ENCODE results near the gene RHBDF2.

DNA sequence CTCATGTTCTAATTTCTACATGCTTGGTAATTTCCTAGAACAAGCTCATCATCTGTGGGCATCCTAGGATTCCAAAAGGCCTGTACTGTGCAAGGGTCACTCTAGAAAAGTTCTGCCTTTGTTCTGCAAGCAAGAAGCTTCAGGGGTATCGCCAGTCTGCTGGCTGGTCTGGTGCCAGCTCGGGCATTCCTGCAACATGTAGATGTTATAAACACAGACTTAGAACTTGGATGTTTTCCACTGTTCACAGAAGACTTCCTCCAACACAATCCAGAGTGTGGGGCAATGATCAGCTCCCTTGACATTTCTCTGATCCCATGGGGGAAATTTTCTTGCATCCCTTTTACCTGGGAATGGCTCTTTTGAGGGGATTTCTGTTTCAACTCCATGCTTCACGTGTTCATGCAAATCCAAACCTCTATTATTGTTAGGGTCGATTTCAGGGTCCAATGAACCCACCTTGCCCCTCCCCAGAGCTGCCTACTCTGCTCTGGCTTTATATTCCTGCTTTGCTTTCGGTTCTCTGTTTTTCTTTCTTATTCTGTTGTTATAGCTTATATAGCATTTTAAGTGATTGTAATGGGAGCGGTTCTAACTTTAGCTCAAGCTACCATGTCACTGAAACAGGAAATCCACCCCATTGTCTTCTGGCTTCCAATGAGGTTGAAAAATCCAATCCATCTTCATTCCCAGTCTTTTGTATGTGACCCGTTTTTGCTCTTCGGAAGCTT is 73.6 kb downstream of the RHBDF2 start:
- TF ChIP-seq, protein P1, sequence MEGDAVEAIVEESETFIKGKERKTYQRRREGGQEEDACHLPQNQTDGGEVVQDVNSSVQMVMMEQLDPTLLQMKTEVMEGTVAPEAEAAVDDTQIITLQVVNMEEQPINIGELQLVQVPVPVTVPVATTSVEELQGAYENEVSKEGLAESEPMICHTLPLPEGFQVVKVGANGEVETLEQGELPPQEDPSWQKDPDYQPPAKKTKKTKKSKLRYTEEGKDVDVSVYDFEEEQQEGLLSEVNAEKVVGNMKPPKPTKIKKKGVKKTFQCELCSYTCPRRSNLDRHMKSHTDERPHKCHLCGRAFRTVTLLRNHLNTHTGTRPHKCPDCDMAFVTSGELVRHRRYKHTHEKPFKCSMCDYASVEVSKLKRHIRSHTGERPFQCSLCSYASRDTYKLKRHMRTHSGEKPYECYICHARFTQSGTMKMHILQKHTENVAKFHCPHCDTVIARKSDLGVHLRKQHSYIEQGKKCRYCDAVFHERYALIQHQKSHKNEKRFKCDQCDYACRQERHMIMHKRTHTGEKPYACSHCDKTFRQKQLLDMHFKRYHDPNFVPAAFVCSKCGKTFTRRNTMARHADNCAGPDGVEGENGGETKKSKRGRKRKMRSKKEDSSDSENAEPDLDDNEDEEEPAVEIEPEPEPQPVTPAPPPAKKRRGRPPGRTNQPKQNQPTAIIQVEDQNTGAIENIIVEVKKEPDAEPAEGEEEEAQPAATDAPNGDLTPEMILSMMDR (IDR thresholded peaks at IDR 0.05; ENCODE audit: low read length) = no peak
- no peak for TF ChIP-seq EZH2 (optimal IDR thresholded peaks at IDR 0.05; ENCODE audit: low read depth, low read length)

All from MM.1S (cell line).